ENCODE measurements around the gene MXRA7. TPM values are rescaled to one million over a fixed set of nuclear protein-coding genes. Genes with fewer than 3 reads are reported as not detected.

The MXRA7 gene
- total RNA-seq, 1 donor from 2014 or later = 236 TPM

DNA sequence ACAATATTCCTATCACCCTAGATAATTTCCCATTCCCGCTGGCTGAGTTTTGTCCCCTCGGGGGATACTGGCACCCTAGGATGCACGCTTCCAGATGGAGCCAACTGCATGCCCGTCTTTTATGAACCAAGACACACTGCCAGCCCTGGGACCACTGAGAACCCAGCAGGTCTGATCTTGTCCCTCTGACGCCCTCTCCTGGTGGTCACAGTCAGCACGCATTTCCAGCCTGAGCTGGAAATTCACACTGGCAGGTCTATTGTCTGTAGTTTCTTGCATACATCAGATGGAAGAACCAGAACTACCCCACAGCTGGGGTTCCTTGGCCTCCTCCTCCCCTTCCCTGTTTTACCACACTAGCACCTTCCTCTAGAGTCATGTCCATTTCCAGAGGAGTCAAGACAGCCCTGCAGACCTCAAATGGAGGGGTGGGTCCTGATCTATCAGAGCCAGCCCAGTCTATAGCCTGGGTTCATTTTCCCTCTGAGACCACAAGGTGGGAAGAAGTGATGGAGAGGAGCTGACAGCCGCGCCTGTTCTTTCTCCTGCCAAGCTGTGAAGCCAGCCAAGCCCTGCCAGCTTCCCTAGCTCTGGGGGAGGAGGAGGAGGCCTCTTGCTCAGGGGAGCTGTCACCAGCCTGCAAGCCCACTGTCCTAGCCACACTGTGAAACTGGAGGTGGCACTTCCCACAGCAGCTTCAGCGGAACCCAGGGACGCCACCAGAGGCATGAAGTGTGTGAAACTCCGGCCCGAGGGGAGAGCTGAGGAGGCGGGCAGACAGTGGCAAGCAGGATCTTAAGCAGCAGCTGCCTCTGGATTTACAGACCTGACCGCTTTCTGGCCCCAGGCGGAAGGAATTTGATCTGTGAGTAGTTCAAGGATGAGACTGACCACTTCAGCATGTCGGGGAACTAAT lies 29.3 kb downstream of the MXRA7 start:
- Mint-ChIP-seq H3K36me3 (ENCODE audit: unreplicated experiment) (no peaks in the 10 kb centered on the region), H3K27me3 (ENCODE audit: unreplicated experiment) (peaks cover 9% of the 10 kb centered on the region), H3K9me3 (ENCODE audit: unreplicated experiment) (peaks cover 8% of the 10 kb centered on the region), H3K27ac (ENCODE audit: unreplicated experiment) (peak overlapping the region; percentile 90), H3K4me1 (ENCODE audit: low read depth, unreplicated experiment) (peaks cover 30% of the 10 kb centered on the region), H3K4me3 (ENCODE audit: unreplicated experiment) (peak overlapping the region; percentile 83)
- TF ChIP-seq, protein P1, sequence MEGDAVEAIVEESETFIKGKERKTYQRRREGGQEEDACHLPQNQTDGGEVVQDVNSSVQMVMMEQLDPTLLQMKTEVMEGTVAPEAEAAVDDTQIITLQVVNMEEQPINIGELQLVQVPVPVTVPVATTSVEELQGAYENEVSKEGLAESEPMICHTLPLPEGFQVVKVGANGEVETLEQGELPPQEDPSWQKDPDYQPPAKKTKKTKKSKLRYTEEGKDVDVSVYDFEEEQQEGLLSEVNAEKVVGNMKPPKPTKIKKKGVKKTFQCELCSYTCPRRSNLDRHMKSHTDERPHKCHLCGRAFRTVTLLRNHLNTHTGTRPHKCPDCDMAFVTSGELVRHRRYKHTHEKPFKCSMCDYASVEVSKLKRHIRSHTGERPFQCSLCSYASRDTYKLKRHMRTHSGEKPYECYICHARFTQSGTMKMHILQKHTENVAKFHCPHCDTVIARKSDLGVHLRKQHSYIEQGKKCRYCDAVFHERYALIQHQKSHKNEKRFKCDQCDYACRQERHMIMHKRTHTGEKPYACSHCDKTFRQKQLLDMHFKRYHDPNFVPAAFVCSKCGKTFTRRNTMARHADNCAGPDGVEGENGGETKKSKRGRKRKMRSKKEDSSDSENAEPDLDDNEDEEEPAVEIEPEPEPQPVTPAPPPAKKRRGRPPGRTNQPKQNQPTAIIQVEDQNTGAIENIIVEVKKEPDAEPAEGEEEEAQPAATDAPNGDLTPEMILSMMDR (IDR thresholded peaks at IDR 0.05; ENCODE audit: partially characterized antibody, unreplicated experiment) = peak; percentile 83
- DNase-seq = peak; percentile 87

DNA sequence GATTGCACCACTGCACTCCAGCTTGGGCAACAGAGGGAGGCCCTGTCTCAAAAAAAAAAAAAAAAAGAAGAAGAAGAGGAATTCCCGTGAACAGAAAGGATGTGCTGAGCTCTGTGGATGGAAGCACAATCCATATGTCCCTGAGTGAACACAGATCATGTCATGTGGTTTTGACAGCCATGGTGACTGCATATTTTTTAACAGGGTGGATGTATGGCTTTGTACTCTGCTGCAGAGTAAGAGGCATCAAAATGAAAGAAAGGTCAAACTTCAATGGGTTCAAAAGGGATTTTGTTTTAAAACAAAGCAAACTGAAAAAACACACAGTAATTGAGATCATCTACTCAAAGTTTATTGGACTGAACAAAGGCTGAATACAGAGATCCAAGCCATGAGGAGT lies 31.5 kb downstream of the MXRA7 start:
- Mint-ChIP-seq H3K4me3 (ENCODE audit: unreplicated experiment) (no peak overlapping the region), H3K27me3 (ENCODE audit: unreplicated experiment) (peaks cover 10% of the 10 kb centered on the region), H3K36me3 (ENCODE audit: unreplicated experiment) (no peaks in the 10 kb centered on the region), H3K4me1 (ENCODE audit: low read depth, unreplicated experiment) (peaks cover 26% of the 10 kb centered on the region), H3K9me3 (ENCODE audit: unreplicated experiment) (peaks cover 6% of the 10 kb centered on the region), H3K27ac (ENCODE audit: unreplicated experiment) (no peak overlapping the region)
- DNase-seq = no peak
- TF ChIP-seq, protein P1 (IDR thresholded peaks at IDR 0.05; ENCODE audit: partially characterized antibody, unreplicated experiment) = no peak

DNA sequence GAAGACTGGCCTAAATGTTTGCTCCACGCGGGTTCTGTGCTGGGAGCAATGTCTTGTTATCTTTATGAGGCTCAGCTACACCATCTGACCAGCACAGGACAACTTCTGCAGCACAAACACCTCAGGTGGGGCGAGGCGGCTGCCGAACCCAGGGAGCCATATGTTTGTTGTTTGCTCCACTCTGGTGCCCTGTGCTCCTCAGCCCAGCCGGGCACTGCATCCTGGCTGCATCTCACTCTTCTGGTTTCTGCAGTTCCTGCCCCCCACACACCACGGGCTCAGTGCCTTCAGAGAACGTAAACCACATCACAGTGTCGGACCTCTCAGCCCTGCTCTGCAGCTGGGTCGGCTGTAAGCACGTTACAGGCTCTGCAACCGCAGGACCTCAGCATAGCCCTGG lies 32.4 kb downstream of the MXRA7 start:
- Mint-ChIP-seq H3K4me3 (ENCODE audit: unreplicated experiment) (no peak overlapping the region), H3K9me3 (ENCODE audit: unreplicated experiment) (peaks cover 6% of the 10 kb centered on the region), H3K4me1 (ENCODE audit: low read depth, unreplicated experiment) (peaks cover 21% of the 10 kb centered on the region), H3K27ac (ENCODE audit: unreplicated experiment) (no peak overlapping the region), H3K36me3 (ENCODE audit: unreplicated experiment) (no peaks in the 10 kb centered on the region), H3K27me3 (ENCODE audit: unreplicated experiment) (peaks cover 10% of the 10 kb centered on the region)
- no peak for DNase-seq
- TF ChIP-seq, protein P1 (IDR thresholded peaks at IDR 0.05; ENCODE audit: partially characterized antibody, unreplicated experiment) = no peak

DNA sequence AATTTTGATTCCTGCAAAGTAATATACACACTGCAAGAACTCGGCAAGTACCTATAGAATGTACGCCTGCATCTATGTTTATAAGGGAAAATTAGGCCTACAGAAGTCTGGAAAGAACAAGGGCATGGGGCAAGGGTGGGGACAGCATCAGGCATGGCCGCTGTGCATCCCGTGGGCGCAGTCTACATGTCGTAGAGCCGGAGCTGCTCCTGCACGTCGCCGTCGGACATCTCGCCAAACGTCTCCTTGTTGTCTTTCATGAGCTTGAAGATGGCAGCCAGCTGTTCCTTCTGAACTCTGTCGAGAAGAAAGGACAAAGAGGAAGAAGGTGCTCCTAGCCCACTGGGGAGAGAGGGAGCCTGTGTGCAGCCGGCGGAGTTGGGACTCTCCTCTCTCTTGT lies 33.4 kb downstream of the MXRA7 start:
- TF ChIP-seq, protein P1 (IDR thresholded peaks at IDR 0.05; ENCODE audit: partially characterized antibody, unreplicated experiment) = no peak
- H3K9me3 Mint-ChIP-seq (ENCODE audit: unreplicated experiment) = peaks cover 2% of the 10 kb centered on the region
- no peak for DNase-seq
- no peaks in the 10 kb centered on the region for H3K36me3 Mint-ChIP-seq (ENCODE audit: unreplicated experiment)
- no peak overlapping the region for H3K4me3 Mint-ChIP-seq (ENCODE audit: unreplicated experiment)
- H3K27me3 Mint-ChIP-seq (ENCODE audit: unreplicated experiment) = peaks cover 12% of the 10 kb centered on the region
- no peak overlapping the region for H3K27ac Mint-ChIP-seq (ENCODE audit: unreplicated experiment)
- peaks cover 16% of the 10 kb centered on the region for H3K4me1 Mint-ChIP-seq (ENCODE audit: low read depth, unreplicated experiment)

DNA sequence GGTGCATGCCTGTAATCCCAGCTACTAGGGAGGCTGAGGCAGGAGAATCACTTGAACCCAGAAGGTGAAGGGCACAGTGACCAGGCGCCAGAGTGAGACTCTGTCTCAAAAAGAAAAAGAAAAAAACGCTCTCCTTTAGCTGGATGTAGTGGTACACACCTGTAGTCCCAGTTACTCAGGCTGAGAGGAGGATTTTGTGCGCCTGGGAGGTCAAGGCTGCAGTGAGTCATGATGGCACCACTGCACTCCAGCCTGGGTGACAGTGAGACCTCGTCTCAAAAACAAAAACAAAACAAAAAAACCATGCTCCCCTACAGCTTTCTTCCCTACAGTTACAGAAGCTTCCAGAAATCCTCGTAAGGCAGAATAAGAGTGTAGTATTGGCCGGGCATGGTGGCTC lies 34.1 kb downstream of the MXRA7 start:
- no peaks in the 10 kb centered on the region for H3K36me3 Mint-ChIP-seq (ENCODE audit: unreplicated experiment)
- H3K27me3 Mint-ChIP-seq (ENCODE audit: unreplicated experiment) = peaks cover 9% of the 10 kb centered on the region
- H3K4me1 Mint-ChIP-seq (ENCODE audit: low read depth, unreplicated experiment) = peaks cover 9% of the 10 kb centered on the region
- peaks cover 3% of the 10 kb centered on the region for H3K9me3 Mint-ChIP-seq (ENCODE audit: unreplicated experiment)
- TF ChIP-seq, protein P1 (IDR thresholded peaks at IDR 0.05; ENCODE audit: partially characterized antibody, unreplicated experiment) = no peak
- DNase-seq = no peak
- no peak overlapping the region for H3K4me3 Mint-ChIP-seq (ENCODE audit: unreplicated experiment)
- H3K27ac Mint-ChIP-seq (ENCODE audit: unreplicated experiment) = no peak overlapping the region

Measured in glutamatergic neuron (in vitro differentiated cells).